Middle frontal gyrus (tissue), 1 donor: ENCODE measurements around the gene SNX1.

Experiments used
- DNase-seq: peaks from one replicate; pipeline ENCODE4 v3.0.0-alpha.2; 2015; ENCODE audit warnings: low spot score; ENCODE audit errors: extremely low spot score

The SNX1 gene

DNA sequence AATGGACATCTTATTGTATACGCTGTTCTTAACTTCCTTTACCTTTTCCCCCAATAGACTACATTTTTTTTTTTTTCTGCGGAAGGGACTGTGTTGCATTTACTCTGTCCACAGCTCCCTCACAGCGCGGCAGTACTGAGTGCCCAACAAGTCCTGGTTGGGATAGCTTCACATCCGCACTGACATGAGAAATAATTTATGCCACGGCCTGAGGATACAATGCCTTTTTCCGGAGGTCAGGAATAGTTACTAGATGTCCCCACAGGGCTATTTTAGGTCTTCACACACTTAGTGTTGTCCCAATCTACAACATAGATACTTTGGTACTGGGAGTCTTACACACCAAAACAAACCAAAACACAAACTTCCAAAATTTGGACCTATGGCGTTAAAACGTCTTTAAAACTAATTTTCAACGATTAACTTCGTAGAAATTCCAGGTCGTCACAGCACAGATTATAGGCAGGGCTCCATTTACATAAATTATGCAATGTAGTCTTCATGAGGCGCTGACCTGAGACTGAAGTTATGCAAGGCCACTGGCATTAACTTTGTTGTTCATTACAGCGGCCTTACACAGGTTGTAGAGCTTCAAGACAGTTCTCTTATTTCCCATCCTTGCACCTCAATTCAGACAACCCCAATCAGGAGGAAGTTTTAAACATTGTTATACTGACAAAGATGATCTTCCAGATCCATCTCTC, 68.0 kb downstream of the SNX1 start:
- DNase-seq: no peak

GRCh38 chr15:64164436-64164835, 68.7 kb downstream of the SNX1 start:
- no peak for DNase-seq

DNA sequence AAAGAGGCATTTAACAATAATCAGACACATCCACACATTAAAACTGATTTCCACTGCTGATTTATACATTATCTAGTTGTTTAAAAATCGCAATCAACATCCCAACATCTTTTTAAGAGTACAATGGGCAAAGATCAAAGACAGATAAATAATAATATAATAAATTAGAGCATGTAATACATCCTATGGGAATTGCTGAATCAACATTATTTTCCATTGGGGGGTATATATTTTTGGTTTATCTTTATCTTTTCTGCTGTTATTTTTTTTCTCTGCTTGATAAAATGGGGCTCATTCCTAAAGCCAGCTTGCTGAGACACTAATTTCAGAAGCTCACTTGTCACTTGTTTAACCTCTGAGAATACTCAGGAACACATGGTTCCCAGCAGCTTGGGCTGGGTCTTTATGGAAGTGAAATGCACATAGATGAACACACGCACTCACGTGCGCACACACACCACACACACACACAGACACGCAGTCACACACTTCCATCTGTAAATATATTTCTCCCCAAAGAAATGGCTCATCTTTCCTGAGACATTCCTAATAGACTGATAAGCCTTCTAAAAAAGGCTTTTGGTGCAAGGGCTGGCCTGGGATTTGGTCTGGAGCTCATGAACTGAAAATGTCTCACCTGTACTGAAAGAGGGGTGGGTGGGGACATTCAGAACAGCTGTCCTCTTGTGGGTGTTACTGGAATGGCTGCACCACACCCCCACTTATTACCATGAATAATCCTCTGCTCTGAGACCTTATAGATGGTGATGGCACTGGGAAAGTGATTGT, 70.5 kb downstream of the SNX1 start:
- no peak for DNase-seq

DNA sequence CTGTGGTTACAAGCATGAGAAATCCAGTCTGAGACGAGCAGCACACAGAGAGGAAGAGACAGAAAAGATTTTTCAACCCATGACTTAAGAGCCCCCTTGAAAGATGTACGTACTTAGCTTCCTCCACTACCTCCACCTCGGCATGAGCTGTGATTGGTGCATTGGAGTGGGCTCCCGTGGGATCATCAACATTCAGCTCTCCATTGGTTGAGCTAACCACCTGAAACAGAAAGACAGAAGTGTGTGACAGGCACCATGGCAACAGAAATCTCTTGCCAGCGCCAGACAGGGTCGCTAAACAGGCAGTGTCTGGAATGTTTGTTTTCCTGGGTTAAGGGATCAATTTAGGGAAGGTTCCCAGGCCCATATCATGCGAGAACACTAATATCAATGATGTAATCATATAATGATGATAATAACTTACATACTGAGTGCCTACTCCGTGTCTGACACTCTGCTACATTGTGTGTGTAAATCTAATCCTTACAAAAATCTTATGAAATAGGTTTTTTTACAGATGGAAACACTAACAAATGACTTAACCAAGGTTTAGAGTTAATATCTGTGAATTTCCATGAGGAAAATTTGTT, 84.5 kb downstream of the SNX1 start:
- peak; percentile 22 for DNase-seq

DNA sequence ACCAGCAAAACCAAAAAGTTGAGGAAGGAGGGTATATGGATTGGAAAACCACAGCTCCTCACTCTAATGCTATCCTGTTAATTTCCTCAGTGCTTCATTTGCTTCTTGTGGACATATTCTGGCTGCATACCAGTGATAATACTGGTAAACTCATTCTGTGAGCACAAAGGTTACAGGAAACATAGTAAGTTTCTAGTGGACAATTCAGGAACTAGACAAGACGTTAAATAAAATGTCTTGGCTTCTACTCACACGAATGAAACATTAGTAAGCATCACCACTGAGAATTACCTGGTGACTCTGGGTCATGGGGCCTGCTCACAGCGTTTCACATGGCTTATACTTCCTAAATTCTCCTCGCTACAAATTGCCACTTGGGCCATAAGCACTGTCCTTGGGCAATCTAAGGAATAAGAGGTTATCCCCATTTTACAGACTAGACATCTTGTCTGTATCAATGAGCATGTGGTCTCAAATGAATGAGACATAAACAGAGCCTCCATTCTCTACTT, 87.1 kb downstream of the SNX1 start:
- no peak for DNase-seq

- DNase-seq: no peak
Measured at GRCh38 chr15:64185146-64185911, 89.5 kb downstream of the SNX1 start.

GRCh38 chr15:64187396-64188191, 91.8 kb downstream of the SNX1 start:
- no peak for DNase-seq
